Measurements from ENCODE around the gene VSIG10L. TPM values are rescaled to one million over a fixed set of nuclear protein-coding genes. Genes with fewer than 3 reads are reported as not detected.

VSIG10L gene
- total RNA-seq (2014; rRNA removed), result 0.77 and 1.2 TPM in 2 replicates
- 1.5 TPM for polyA plus RNA-seq (2012)

- no peak for DNase-seq (ENCODE audit: low read depth)
These were observed at the start of gene VSIG10L for GRCh38 chr19:51341976-51342580. TSS of gene VSIG10L (minus strand) at chr19:51342139. CDS start at chr19:51342124, 15 bp downstream.

- no peak for DNase-seq (ENCODE audit: low read depth)
These were observed 49.2 kb upstream of the VSIG10L start for GRCh38 chr19:51391073-51391611.

- no peak for DNase-seq (ENCODE audit: low read depth)
These were observed 47.2 kb upstream of the VSIG10L start for GRCh38 chr19:51389143-51389542.

- no peak for DNase-seq (ENCODE audit: low read depth)
These were observed 46.0 kb upstream of the VSIG10L start, which contains the start of gene LIM2 for GRCh38 chr19:51387924-51388389. TSS of gene LIM2 (minus strand) at chr19:51387974. CDS start at chr19:51387443, 531 bp downstream.

GRCh38 chr19:51386882-51387520 lies 45.1 kb upstream of the VSIG10L start:
- DNase-seq (ENCODE audit: low read depth), result no peak

- DNase-seq (ENCODE audit: low read depth), result no peak
These were observed 40.1 kb upstream of the VSIG10L start for GRCh38 chr19:51382004-51382403.

- no peak for DNase-seq (ENCODE audit: low read depth)
These were observed 38.4 kb upstream of the VSIG10L start for GRCh38 chr19:51380379-51380778.

GRCh38 chr19:51377422-51377821 lies 35.5 kb upstream of the VSIG10L start:
- no peak for DNase-seq (ENCODE audit: low read depth)

GRCh38 chr19:51375504-51376221 lies 33.7 kb upstream of the VSIG10L start:
- DNase-seq (ENCODE audit: low read depth), result no peak

GRCh38 chr19:51372649-51373504 lies 30.9 kb upstream of the VSIG10L start, which contains the start of gene NKG7:
TSS of gene NKG7 (minus strand) at chr19:51372654. CDS start at chr19:51372535, 119 bp downstream.
- DNase-seq (ENCODE audit: low read depth), result no peak

GRCh38 chr19:51372021-51372648 lies 30.2 kb upstream of the VSIG10L start:
- DNase-seq (ENCODE audit: low read depth), result no peak

- DNase-seq (ENCODE audit: low read depth), result no peak
These were observed 29.3 kb upstream of the VSIG10L start for GRCh38 chr19:51371186-51371690.

GRCh38 chr19:51370230-51370629 lies 28.3 kb upstream of the VSIG10L start:
- no peak for DNase-seq (ENCODE audit: low read depth)

GRCh38 chr19:51368366-51369282 lies 26.7 kb upstream of the VSIG10L start, which contains the start of gene CLDND2:
TSS of gene CLDND2 (minus strand) at chr19:51369003. CDS start at chr19:51368577, 426 bp downstream.
- no peak for DNase-seq (ENCODE audit: low read depth)

- DNase-seq (ENCODE audit: low read depth), result peak; percentile 97
These were observed 25.8 kb upstream of the VSIG10L start for GRCh38 chr19:51367565-51368365.

GRCh38 chr19:51367255-51367564 lies 25.3 kb upstream of the VSIG10L start:
- DNase-seq (ENCODE audit: low read depth), result no peak

GRCh38 chr19:51366389-51367254 lies 24.7 kb upstream of the VSIG10L start:
- peak; percentile 97 for DNase-seq (ENCODE audit: low read depth)
